GM12878 (cell line): ENCODE measurements around the gene OPCML.

Experiments
- ASH2L ChIP-seq: fragments of 300-600, 200-600 bp; sonication (generic); IDR thresholded peaks from 2 replicates; pipeline ENCODE4 v1.6.1; 2017; ENCODE audit warnings: low read depth, mild to moderate bottlenecking, borderline replicate concordance
- ATF3 ChIP-seq: IDR thresholded peaks from 2 replicates; pipeline ENCODE4 v1.6.1; 2011; ENCODE audit warnings: low read depth, mild to moderate bottlenecking, low read length, moderate library complexity, borderline replicate concordance; ENCODE audit errors: extremely low read depth
- CHD1 ChIP-seq: IDR thresholded peaks from 2 replicates; pipeline ENCODE4 v1.6.1; 2012; ENCODE audit warnings: low read depth, low read length, improper control_type of control experiment
- EGR1 ChIP-seq, 2 experiments: IDR thresholded peaks; 1 replicate in 1 of 2; 2 replicates in 1 of 2; pipeline ENCODE4 v1.6.1; 2011 to 2012; ENCODE audit warnings: low read depth in 2 of 2, low read length in 2 of 2, borderline replicate concordance in 1 of 2, mild to moderate bottlenecking in 1 of 2, moderate library complexity in 1 of 2
- FOS ChIP-seq: IDR thresholded peaks from 3 replicates; pipeline ENCODE4 v1.6.1; 2011; ENCODE audit warnings: borderline replicate concordance; ENCODE audit not compliant: insufficient read length; ENCODE audit errors: extremely low read depth
- MYC ChIP-seq: IDR thresholded peaks from 2 replicates; pipeline ENCODE4 v1.6.1; 2011; ENCODE audit warnings: mild to moderate bottlenecking, low read length, moderate library complexity, inconsistent platforms; ENCODE audit not compliant: insufficient read depth, insufficient replicate concordance, insufficient read length, severe bottlenecking
- PAX5 ChIP-seq: IDR thresholded peaks from 2 replicates; pipeline ENCODE4 v1.6.1; 2011; ENCODE audit warnings: low read depth, low read length, borderline replicate concordance
- POLR2A ChIP-seq: IDR thresholded peaks from 2 replicates; pipeline ENCODE4 v1.6.1; 2011; ENCODE audit warnings: low read depth, mild to moderate bottlenecking, low read length
- POLR2AphosphoS5 ChIP-seq: IDR thresholded peaks from 2 replicates; pipeline ENCODE4 v1.6.1; 2011; ENCODE audit warnings: mild to moderate bottlenecking, low read length, inconsistent platforms
- TF ChIP-seq, protein P1 (sequence below), 3 experiments: IDR thresholded peaks in 2 of 3; conservative IDR thresholded peaks in 1 of 3; 2 replicates each; pipeline ENCODE4 v1.5.1; 2011; ENCODE audit warnings: low read depth in 3 of 3, low read length in 3 of 3, mild to moderate bottlenecking in 3 of 3, control low read depth in 2 of 3, moderate library complexity in 2 of 3, inconsistent platforms in 1 of 3, mixed read lengths in 1 of 3; ENCODE audit not compliant: control insufficient read depth in 2 of 3, insufficient read depth in 1 of 3; ENCODE audit errors: extremely low read depth in 1 of 3

DNA sequence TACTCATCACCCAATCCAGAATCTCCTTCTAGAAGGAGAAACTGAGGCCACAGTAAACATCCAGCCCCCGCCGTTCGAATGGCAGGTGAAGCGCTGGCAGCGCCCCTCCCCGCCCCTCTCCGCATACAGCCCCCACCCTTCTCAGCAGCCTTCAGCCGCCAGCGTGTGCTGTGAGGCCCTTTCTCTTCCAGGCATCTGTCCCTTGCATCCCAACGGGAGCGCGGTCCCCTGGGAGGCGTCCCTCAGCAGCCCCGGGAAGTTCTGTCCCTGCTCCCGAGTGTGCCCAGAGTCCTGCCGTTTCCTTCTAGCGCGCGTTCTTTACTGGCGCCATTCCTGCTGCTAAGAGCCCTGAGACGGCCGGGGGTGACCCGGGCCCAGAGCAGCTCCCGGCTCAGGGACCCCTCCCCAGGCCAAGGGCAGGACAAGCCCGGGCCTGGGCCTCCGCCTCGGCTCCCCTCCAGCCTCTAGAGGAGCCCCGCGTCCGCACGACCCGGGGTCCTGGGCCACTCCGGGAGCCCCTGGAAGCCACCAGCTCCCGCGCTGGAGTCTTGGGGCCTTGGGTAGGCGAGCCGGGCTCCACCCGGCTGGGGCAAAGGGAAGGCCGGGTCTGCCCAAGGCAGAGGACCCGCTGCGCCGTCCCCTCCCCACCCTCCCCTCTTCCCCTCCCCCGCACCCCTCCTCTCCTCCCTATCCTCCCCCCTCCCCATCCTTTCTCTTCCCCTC is 450.4 kb downstream of the OPCML start:
- TF ChIP-seq FOS = no peak
- no peak for TF ChIP-seq POLR2A
- no peak for TF ChIP-seq ATF3
- TF ChIP-seq POLR2AphosphoS5 = no peak
- no peak for TF ChIP-seq PAX5
- no peak for TF ChIP-seq CHD1
- TF ChIP-seq EGR1 (IDR thresholded peaks at IDR 0.05; ENCODE audit: borderline replicate concordance in 1 of 2, low read depth in 2 of 2, low read length in 2 of 2) = no peak
- no peak for TF ChIP-seq MYC
- TF ChIP-seq, protein P1, sequence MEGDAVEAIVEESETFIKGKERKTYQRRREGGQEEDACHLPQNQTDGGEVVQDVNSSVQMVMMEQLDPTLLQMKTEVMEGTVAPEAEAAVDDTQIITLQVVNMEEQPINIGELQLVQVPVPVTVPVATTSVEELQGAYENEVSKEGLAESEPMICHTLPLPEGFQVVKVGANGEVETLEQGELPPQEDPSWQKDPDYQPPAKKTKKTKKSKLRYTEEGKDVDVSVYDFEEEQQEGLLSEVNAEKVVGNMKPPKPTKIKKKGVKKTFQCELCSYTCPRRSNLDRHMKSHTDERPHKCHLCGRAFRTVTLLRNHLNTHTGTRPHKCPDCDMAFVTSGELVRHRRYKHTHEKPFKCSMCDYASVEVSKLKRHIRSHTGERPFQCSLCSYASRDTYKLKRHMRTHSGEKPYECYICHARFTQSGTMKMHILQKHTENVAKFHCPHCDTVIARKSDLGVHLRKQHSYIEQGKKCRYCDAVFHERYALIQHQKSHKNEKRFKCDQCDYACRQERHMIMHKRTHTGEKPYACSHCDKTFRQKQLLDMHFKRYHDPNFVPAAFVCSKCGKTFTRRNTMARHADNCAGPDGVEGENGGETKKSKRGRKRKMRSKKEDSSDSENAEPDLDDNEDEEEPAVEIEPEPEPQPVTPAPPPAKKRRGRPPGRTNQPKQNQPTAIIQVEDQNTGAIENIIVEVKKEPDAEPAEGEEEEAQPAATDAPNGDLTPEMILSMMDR (IDR thresholded peaks at IDR 0.05 in 2 of 3, conservative IDR thresholded peaks at IDR 0.05 in 1 of 3; ENCODE audit: control insufficient read depth in 2 of 3, extremely low read depth in 1 of 3, insufficient read depth in 1 of 3, low read depth in 3 of 3, low read length in 3 of 3) = no peak
- no peak for TF ChIP-seq ASH2L
